Fibroblast of skin of left biceps (primary cell): Measurements from ENCODE around the gene PIGA.
"Not testable (repeated sequence)": the region's sequence is repeated elsewhere in the genome, so short reads cannot be mapped to it uniquely, and the experiment has no call there.

Source experiments
- DNase-seq, 2 experiments: peaks; one replicate each; pipeline ENCODE4 v3.0.0-alpha.2; 2013; ENCODE audit warnings: low read depth in 2 of 2

Gene PIGA

DNA sequence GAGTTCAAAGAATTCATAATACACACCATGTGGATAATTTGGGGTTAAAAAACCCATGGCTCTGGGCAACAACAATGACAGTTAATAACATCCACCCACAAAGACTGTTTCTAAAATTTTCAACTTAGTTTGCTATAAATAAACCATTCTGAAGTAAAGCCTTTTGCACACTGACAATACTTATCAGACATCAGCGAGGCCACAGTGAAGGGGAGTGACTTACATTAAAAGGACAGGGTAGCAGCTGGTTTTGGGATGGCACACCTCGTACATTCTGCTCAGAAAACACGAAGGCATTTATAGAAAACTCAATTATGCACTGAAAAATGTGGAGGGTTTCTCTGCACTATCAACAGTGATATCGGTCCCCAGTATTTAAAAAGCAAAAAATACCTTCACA, 15.0 kb downstream of the PIGA start:
- no peak for DNase-seq

DNA sequence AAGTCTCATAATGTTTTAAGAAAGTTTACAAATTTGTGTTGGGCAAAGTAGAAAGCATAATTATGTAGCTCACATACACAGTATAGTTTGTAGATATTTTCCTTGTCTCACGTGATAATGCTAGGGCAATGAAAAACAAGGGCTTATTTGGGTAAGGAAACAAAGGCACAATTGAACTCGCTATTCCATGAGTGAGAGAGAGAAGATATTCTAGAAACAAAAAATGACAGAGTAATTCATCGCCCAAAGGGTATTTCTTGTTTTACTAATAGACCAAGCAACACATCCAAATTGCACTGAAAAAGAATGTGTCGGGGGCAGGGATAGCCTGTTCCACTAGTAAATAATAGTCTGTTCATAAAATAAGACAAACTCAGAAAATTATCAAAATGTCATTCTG, 16.2 kb downstream of the PIGA start:
- DNase-seq: no peak

DNA sequence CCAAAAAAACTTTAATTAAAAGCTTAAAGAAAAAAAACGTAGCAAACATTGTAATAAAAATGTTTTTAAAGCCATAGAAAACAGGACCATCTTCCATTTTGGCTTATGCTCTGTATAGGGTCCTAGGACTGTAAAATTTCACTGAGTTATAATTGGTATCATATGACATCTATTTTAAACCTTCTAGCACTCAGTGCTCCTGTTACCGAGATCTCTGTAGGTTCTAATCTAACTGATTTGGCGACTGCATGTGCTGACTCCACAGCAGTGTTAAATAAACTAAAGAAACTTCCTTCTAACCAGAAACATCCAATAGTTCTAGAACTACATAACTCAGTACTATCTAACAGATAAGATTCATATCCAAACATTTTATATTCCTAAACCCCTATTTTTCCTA, 19.8 kb downstream of the PIGA start, which contains the start of gene ASB11:
TSS of gene ASB11 (minus strand) at position 132 of the 400 bp plus-strand sequence. CDS start at position 97, 35 bp downstream.
- no peak for DNase-seq

DNA sequence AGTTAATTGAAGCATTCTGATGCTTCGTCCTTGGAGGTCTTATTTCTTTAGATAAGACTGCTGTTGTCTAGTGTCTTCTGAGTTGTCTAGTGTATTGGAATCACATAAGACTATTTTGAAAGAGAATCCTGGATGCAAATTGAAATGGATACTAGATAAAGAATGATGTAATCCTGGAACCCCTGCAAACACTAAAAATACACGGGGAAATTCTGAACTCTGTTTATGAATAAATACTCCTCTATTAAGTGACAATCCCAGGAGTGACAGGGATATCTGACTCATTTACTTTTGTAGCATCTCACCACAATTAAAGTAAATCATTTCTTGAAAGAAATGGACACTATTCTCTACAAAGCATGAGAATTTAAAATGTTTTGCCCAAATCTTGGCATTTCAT, 20.9 kb downstream of the PIGA start:
- DNase-seq: no peak

DNA sequence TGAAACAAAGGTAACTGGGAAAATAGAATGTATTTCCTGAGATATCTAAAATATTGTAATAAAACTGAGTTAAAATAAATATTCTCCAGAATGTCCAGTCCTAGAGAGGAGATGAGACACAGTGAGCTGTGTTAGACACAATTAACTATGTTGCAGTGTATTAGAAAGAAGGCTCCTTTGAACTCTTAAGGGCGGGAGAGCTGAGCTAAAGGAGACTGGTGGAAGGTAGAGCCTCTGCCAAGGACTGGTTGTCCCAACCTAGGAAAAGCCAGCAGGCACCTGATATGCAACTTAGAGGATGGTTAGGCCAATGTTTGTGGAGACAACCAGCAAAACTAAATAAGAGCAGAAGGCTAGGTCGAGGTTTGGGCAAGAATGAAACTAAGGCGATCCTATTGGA, 24.2 kb downstream of the PIGA start:
- no peak for DNase-seq

DNA sequence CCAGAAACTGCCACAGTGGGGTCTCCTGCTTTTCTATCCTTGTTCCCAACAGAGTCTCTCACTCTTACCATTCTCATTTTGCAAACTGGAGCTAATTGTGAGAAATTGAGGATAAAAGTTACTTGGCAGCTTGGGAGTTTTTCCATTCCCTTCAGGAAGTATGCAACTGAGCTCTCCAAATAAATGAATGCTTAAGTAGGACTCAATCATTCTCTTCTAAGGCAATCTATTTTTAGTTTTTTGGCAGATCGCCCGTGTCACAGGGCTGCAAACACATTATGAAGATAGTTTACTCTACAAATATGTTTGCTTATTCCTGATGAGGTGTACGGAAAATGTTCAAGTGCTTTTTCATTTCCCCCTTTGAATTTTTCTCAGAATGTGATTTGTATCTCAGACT, 25.2 kb downstream of the PIGA start:
- DNase-seq: peak in 1 of 2 experiments; percentile 9

DNA sequence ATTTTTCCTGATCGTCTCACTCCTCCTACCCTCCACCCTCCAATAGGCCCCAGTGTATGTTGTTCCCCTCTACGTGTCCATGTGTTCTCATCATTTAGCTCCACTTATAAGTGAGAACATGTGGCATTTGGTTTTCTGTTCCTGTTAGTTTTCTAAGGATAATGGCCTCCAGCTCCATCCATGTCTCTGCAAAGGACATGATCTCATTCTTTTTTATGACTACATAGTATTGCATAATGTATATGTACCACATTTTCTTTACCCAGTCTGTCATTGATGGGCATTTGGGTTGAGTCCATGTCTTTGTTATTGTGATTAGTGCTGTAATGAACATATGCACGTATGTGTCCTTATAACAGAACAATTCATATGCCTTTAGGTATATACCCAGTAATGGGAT, 29.4 kb downstream of the PIGA start:
- not testable (repeated sequence) for DNase-seq

DNA sequence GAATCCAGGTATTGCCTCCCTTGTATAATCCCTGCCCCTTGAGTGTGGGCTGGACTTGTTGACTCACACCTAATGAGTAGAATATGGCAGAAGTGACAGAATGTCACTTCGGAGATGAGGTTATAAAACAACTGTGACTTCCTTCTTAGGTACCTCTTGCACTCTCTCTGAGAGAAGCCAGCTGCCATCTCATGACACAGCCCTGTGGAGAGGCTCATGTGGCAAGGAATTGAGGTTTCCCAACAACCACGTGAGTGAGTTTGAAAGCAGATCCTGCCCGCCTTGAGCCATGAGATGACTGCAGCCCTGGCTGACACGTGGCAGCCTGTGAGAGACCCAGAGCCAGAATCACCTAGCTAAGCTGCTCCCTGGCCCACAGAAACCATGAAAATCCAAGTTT, 33.4 kb downstream of the PIGA start:
- no peak for DNase-seq

DNA sequence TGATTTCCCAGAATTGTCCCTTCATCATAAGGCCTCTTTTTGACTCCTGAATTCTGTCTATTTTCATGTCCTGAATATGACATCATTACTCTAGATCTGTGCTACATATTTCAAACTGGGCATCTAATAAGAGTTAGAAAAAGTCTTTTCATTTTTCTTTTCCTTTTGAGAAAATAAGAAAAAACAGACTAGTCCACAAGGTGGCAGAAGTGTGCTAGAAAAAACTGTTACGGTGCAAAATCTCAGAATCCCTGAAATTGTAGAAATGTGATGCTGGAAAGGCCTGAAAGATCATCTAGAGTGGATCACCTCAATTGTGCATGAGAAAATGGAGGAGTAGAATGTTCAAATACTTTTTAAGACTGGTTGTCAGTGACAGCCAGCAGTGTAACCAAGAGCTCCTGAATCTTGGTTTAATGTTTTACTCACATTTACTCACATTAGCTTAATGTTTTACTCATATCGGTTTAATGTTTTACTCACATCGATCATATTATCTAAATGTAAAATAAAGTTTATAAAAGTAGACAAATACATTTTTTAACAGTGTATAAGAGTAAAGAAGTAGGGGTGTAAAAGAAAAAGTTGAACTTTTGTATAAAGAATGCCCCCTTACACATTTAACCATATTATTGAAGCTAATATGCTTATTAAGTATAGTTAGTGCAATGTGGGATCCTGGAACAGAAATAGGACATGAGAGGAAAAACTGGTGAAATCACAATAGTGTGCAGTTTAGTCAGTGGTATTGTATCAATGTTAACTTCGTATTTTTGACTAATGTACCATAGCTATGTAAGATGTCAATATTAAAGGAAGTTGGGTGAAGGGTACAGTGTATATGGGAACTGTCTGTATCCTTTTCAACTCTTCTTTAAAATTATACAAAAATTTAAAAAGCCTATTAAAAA, 35.1 kb downstream of the PIGA start:
- no peak for DNase-seq

DNA sequence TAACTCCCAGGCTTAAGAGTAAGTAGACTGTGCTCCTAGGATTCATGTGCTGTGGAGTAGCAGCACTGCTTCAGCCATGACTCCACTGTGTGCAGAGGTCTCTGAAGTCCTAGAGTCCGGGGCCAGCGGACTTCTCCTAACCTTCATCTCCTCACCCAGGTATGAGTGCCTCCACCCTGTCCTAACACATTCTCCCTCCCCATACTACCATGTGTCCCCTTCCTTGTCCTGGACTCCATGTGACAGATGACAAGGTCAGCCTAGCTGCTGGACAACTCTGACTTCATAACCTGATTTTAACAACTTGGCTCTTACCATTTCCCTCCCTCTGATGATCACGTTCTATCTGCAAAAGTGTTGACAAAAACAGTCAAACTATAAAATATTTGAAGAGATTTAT, 36.5 kb downstream of the PIGA start:
- no peak for DNase-seq

DNA sequence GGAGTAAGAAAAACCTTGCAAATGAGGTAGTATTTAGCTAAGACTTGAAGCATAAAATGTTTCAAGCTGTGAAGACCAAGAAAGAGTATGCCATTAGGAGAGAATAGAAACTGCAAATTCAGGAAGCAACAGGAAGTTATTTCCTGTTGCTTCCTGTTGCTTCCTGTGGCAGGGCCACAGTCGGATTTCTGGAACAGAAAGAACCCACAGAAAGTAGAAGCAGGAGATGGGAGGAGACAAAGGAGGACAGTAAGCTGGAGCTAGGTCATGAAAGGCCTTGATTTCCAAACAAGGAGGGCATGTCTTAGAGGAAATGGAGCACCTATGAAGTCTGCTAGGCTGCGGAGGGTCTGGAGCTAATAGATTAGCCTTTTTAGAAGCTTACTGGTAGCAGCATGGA, 37.1 kb downstream of the PIGA start:
- no peak for DNase-seq

DNA sequence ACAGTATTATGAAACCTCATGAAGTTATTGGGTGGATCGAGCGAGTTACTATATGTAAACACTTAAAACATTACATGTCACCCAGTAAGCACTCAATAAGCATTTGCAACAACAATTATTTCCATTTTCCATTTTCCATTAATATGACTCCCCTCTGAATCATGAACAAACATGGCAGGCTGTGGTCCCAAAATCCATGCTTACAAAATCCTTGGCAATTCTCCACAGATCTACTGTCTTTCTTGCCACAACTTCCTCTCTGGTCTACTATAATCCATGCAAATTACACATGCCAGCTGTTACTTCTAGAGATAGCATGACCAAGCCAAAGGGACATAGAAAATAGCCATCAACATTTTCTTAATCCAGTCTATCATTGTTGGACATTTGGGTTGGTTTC, 41.9 kb downstream of the PIGA start:
- DNase-seq: no peak

DNA sequence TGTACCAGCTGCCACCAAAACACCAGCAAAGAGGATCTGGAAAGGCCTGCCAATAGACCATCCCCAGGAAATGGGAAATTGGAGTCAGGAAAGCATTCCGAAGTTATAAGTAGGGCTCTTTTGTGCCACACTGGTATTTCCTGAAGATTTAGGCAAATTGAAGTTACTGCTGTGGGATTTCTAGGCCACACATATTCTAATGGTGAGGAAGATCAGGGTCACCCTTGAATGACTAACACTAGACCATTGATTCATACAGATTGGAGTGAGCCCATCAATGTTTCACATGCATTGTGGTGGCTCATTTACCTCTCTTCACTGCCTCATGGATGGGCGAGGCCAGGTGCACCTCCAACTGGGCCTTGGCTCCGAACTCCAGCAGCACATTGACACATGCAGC, 42.5 kb downstream of the PIGA start:
- no peak for DNase-seq

DNA sequence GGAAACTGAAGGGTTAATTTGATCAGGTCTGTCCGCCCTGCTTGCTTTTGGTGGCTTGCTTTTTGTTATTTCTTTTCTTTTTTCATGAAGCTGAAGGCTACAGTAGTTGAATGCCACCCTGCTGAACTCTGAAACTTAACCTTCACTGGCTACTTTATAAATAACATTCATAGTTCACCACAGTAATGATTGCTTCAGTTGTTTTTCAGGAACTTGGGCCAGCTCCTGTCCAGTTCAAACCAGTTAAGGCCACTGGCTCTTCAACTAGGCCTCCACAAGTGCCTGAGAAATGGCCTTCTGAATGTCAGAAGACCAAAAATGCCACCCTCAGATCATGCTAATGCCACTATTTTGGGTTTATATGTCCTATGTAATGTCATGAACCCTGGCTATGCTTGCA, 57.7 kb downstream of the PIGA start:
- DNase-seq: no peak

DNA sequence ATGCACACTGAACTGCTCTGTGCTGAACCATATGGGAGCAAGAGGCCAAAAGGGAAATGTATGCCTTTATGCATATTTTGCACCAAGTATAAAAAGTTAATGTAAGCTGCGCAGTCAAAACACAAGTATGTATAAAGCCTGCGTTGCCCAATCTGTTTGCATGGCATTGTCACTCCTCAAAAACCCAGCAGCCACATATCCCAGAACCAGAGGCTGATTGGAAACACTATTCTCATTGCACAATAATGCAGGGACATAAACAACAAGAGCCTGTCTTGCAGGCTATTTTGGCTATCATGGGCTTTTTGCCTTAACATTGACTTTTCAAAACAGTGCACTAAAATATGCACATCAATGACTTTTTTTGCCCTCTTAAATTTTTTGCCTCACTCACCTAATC, 60.4 kb downstream of the PIGA start:
- DNase-seq: no peak

DNA sequence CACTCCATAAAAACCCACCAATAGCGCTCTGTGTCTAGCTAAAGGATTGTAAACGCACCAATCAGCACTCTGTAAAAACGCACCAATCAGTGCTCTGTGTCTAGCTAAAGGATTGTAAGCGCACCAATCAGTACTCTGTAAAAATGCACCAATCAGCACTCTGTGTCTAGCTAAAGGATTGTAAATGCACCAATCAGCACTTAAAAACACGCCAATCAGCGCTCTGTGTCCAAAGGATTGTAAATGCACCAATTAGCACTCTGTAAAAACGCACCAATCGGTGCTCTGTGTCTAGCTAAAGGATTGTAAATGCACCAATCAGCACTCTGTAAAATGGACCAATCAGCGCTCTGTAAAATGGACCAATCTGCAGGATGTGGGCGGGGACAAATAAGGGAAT, 62.0 kb downstream of the PIGA start:
- not testable (repeated sequence) for DNase-seq

DNA sequence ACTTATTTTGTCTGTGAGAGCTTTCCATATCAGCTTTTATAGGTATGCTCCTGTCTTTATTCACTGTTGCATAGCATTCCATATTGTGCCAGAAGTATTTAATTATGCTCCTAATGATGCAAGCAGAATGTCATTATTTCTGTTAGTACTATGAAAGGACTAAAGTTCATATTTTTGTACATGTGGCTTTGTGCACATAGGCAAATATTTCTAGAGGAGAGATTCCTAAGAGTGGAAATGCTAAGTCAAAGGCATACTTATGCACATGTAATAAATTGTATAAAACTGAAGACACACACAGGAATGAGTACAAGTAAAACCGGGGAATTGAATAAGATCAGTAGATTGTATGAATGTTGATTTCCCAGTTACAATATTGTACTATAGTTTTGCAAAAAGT, 63.6 kb downstream of the PIGA start:
- DNase-seq: no peak

DNA sequence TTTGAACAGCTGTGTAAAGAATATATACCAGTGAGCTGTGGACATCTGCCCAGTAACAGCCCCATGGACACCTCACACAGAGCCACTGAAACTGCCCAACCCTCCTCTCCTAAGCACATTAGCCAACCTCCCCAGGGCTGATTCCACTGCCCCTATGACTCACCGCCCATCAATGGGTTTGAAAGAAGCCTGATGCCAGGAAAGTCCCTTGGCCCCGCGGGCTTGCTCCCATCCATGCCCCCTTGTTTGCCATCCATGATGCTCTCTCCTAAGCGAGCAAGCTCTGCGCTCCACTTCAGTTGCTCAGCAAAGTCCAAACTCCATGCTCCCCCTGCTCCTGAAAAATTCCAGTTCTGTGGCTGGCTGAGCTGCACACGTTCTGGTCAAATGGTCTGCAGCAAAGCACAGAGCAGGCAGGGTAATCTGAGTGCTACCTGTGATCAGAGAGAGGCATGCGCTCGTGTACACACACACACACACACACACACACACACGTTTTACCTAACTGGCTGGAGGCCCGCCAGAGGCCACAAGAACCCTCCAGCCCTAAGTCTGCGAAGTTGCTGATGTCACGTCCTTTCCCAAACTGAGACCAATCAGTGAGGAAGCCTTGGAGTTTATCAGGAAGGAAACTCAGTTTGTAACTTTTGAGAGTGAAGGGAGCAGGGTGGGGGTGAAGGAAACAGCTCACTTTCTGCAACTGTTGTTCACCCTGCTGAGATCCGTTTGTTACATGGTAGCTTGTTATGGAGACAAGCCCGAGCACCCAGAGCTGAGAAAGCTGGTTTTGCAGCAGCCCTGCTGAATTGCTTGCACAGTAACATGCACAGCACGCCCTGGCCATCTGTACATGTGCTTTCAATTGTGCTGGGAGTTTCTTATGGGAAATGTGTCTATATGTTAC, 65.5 kb downstream of the PIGA start, which contains the start of gene ASB9:
TSS of gene ASB9 (minus strand) at position 466 of the 904 bp plus-strand sequence. CDS start at position 257, 209 bp downstream.
- peak; percentile 20 for DNase-seq
